ENCODE measurements around the gene PTPN9. TPM values are rescaled to one million over a fixed set of nuclear protein-coding genes. Genes with fewer than 3 reads are reported as not detected.
"Not testable (repeated sequence)": the region's sequence is repeated elsewhere in the genome, so short reads cannot be mapped to it uniquely, and the experiment has no call there.

PTPN9 gene
- total and polyA plus RNA-seq, 12 donors, result 5.9 to 28.5 (median 19.3) TPM

GRCh38 chr15:75479670-75480069, 99.4 kb downstream of the PTPN9 start:
- no peak for TF ChIP-seq POLR2A (IDR thresholded peaks at IDR 0.05)
- TF ChIP-seq CTCF (IDR thresholded peaks at IDR 0.05), result no peak
- peaks cover 0 to 38% of the 10 kb centered on the region in 2 donors for H3K36me3 ChIP-seq (replicated peaks in 1 of 2)
- H3K27ac ChIP-seq, result no peak overlapping the region

GRCh38 chr15:75477094-75477493, 102.0 kb downstream of the PTPN9 start:
- H3K27me3 ChIP-seq; H3K9me3 ChIP-seq (replicated peaks in 1 of 3); H3K4me1 ChIP-seq (replicated peaks in 1 of 2); intact Hi-C loops (cut with DNase I); H3K4me3 ChIP-seq; H3K27ac ChIP-seq; DNase-seq: not testable (repeated sequence)
- WGBS, 4 donors, result 95 to 100% (median 97%) methylated on average over 5 of the region's 5 CpGs
- peaks cover 0 to 46% of the 10 kb centered on the region in 2 donors for H3K36me3 ChIP-seq (replicated peaks in 1 of 2)

More at GRCh38 chr15:75479670-75480069, 99.4 kb downstream of the PTPN9 start:
- Histone ChIP-seq H3K9me3 (replicated peaks in 1 of 3) (no peaks in the 10 kb centered on the region), H3K4me3 (no peak overlapping the region), H3K4me1 (replicated peaks in 1 of 2) (no peaks in the 10 kb centered on the region), H3K27me3 (no peaks in the 10 kb centered on the region)
- WGBS, 4 donors, result 78 to 89% (median 87%) methylated on average over 2 of the region's 2 CpGs
- intact Hi-C loops (cut with DNase I), result no loop called here
- no peak for DNase-seq

- no peaks in the 10 kb centered on the region for H3K27me3 ChIP-seq
- H3K4me3 ChIP-seq, result no peak overlapping the region
- peaks cover 0 to 4% of the 10 kb centered on the region in 2 donors for H3K4me1 ChIP-seq (replicated peaks in 1 of 2)
- peaks cover 0 to 67% of the 10 kb centered on the region in 2 donors for H3K36me3 ChIP-seq (replicated peaks in 1 of 2)
- no peaks in the 10 kb centered on the region for H3K9me3 ChIP-seq (replicated peaks in 1 of 3)
- 80 to 94% (median 87%) methylated on average over 2 of the region's 2 CpGs for WGBS, 4 donors
- TF ChIP-seq POLR2A (IDR thresholded peaks at IDR 0.05) (no peak), CTCF (IDR thresholded peaks at IDR 0.05) (no peak)
- intact Hi-C loops (cut with DNase I), result no loop called here
- no peak overlapping the region for H3K27ac ChIP-seq
- peak in 1 of 7 donors; percentile 44 for DNase-seq
These were observed 110.1 kb downstream of the PTPN9 start for GRCh38 chr15:75468913-75469598.

- Histone ChIP-seq H3K4me1 (replicated peaks in 1 of 2) (peaks cover 5 to 6% of the 10 kb centered on the region in 2 donors), H3K27me3 (no peaks in the 10 kb centered on the region), H3K27ac (no peak overlapping the region), H3K36me3 (replicated peaks in 1 of 2) (no peaks in the 10 kb centered on the region), H3K4me3 (no peak overlapping the region), H3K9me3 (replicated peaks in 1 of 3) (no peaks in the 10 kb centered on the region)
- DNase-seq, result no peak
- TF ChIP-seq CTCF (IDR thresholded peaks at IDR 0.05) (no peak), POLR2A (IDR thresholded peaks at IDR 0.05) (no peak)
- WGBS, 4 donors, result 85 to 95% (median 94%) methylated on average over 4 of the region's 4 CpGs
- intact Hi-C loops (cut with DNase I), result no loop called here
These were observed 118.5 kb downstream of the PTPN9 start for GRCh38 chr15:75460646-75461045.

- DNase-seq, result no peak
- WGBS, 4 donors, result 57 to 75% (median 70%) methylated on average over 1 of the region's 1 CpG
- no peaks in the 10 kb centered on the region for H3K27me3 ChIP-seq
- intact Hi-C loops (cut with DNase I), result loop anchor here in 1 of 2 donors (10.0 kb wide), 1 partner anchor 55 kb away; no protein-coding TSS in a partner anchor
- H3K36me3 ChIP-seq (replicated peaks in 1 of 2), result no peaks in the 10 kb centered on the region
- no peaks in the 10 kb centered on the region for H3K9me3 ChIP-seq (replicated peaks in 1 of 3)
- TF ChIP-seq POLR2A (IDR thresholded peaks at IDR 0.05), result no peak
- no peak for TF ChIP-seq CTCF (IDR thresholded peaks at IDR 0.05)
- no peak overlapping the region for H3K27ac ChIP-seq
- H3K4me1 ChIP-seq (replicated peaks in 1 of 2), result peaks cover 5 to 6% of the 10 kb centered on the region in 2 donors
- H3K4me3 ChIP-seq, result no peak overlapping the region
These were observed 119.5 kb downstream of the PTPN9 start for GRCh38 chr15:75459581-75459980.
